ENCODE results near the gene C6orf62. TPM values are rescaled to one million over a fixed set of nuclear protein-coding genes. Genes with fewer than 3 reads are reported as not detected.

C6orf62 gene
- 76.6 and 78.4 TPM in 2 replicates for total RNA-seq

GRCh38 chr6:24719125-24719971 is at the start of gene C6orf62:
Gene C6orf62 (minus strand): TSS chr6:24719154. CDS start chr6:24718668, 486 bp downstream.

GRCh38 chr6:24666641-24667377 is 52.1 kb downstream of the C6orf62 start, which contains the start of the genes ACOT13 and TDP2:
Gene ACOT13 (plus strand): TSS chr6:24667077. CDS start chr6:24667264, 187 bp downstream.
Gene TDP2 (minus strand): TSS chr6:24666899. CDS start chr6:24666862, 37 bp downstream.

Other genes starting within 250 kb of the C6orf62 start
- gene GPLD1, start 229.6 kb downstream of the C6orf62 start, total RNA-seq, result 0.14 and 0.28 TPM in 2 replicates
- 0.28 and 0.65 TPM in 2 replicates for gene ALDH5A1, start 224.2 kb downstream of the C6orf62 start, total RNA-seq
- gene KIAA0319, start 73.0 kb downstream of the C6orf62 start, total RNA-seq, result under 0.01 and 0.09 TPM in 2 replicates
- 27.4 and 46.0 TPM in 2 replicates for gene TDP2, start 52.3 kb downstream of the C6orf62 start, total RNA-seq
- gene ACOT13, start 52.1 kb downstream of the C6orf62 start, total RNA-seq, result 9.7 and 13.3 TPM in 2 replicates
- gene GMNN, start 55.8 kb upstream of the C6orf62 start, total RNA-seq, result 8.2 and 10.7 TPM in 2 replicates
- gene ARMH2, start 79.8 kb upstream of the C6orf62 start, total RNA-seq, result not detected in 2 replicates
- gene RIPOR2, start 216.8 kb upstream of the C6orf62 start, total RNA-seq, result 1.1 TPM in 2 replicates

All from smooth muscle cell of bladder (primary cell).